ENCODE results near the gene KLHL9.
A peak's percentile ranks its signal among the peaks of the same experiment; 100 is the strongest.

KLHL9 gene

DNA sequence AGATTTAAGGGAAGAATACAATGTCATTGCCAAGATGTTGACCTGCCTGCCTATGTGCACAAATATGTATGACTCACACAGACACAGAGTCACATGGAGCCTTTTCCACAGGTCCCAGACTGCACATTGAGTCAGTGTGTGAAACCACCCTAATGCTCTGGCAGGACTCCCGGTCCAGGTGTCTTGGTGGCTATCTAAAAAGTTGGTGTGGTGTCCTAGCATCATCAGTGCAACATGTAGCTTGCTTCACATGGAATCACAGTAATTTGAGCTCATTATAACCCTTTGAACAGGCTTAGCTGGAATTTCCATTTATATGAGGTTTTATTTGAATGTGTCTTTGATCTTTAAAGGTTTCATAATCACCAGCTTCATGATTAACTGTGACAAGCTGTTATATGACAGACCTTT, 40.8 kb downstream of the KLHL9 start:
- H3K27ac ChIP-seq, result no peak overlapping the region
- TF ChIP-seq, protein P1, sequence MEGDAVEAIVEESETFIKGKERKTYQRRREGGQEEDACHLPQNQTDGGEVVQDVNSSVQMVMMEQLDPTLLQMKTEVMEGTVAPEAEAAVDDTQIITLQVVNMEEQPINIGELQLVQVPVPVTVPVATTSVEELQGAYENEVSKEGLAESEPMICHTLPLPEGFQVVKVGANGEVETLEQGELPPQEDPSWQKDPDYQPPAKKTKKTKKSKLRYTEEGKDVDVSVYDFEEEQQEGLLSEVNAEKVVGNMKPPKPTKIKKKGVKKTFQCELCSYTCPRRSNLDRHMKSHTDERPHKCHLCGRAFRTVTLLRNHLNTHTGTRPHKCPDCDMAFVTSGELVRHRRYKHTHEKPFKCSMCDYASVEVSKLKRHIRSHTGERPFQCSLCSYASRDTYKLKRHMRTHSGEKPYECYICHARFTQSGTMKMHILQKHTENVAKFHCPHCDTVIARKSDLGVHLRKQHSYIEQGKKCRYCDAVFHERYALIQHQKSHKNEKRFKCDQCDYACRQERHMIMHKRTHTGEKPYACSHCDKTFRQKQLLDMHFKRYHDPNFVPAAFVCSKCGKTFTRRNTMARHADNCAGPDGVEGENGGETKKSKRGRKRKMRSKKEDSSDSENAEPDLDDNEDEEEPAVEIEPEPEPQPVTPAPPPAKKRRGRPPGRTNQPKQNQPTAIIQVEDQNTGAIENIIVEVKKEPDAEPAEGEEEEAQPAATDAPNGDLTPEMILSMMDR (IDR thresholded peaks at IDR 0.05), result no peak
- H3K9me3 ChIP-seq, result no peaks in the 10 kb centered on the region
- no peaks in the 10 kb centered on the region for H3K36me3 ChIP-seq
- no peak overlapping the region for H3K4me3 ChIP-seq (ENCODE audit: low read depth in 1 of 2, low read length in 1 of 2)
- peaks cover 12 to 16% of the 10 kb centered on the region in 2 experiments for H3K4me1 ChIP-seq (ENCODE audit: control insufficient read depth in 1 of 2, insufficient read depth in 1 of 2, low read depth in 1 of 2, low read length in 1 of 2)
- H3K27me3 ChIP-seq, result peaks cover 7% of the 10 kb centered on the region

DNA sequence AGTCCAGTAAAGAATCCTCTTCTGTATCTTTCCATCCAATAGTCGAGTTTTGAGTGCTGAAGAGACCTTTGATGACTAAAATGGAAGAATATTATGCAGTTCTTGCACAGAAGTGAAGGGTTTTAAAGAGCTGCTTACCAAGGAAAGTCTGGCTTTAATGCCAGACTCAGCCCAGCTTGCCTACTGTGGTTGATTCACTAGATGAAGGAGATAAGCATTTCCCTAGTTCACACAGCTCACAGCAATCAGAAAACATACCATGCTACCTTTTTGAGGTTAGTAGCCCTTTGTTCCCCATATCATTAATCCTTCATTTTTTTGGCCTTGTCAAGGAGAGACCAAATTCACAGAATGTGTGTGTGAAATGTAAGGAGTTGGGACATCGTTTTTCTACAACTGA, 45.4 kb downstream of the KLHL9 start:
- Histone ChIP-seq H3K4me3 (ENCODE audit: low read depth in 1 of 2, low read length in 1 of 2) (no peak overlapping the region), H3K36me3 (no peaks in the 10 kb centered on the region), H3K27ac (no peak overlapping the region), H3K27me3 (peaks cover 7% of the 10 kb centered on the region), H3K4me1 (ENCODE audit: control insufficient read depth in 1 of 2, insufficient read depth in 1 of 2, low read depth in 1 of 2, low read length in 1 of 2) (peaks cover 26 to 31% of the 10 kb centered on the region in 2 experiments), H3K9me3 (no peaks in the 10 kb centered on the region)
- TF ChIP-seq, protein P1 (IDR thresholded peaks at IDR 0.05), result no peak

DNA sequence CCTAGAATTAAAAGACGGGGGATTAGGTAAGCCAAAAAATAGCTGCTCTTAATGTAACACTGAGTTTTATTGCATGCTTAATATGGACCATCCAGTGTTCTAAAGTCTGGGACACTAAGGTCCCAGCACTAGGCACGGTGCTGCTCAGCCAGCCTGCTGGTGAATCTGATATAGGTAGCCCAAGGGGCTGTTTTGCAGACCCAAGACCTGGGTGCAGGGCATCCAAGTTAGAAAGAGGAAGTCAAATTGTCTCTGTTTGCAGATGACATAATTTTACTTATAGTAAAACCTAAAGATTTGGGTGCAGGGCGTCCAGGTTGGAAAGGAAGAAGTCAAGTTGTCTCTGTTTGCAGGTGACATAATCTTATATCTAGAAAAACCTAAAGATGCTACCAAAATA, 47.9 kb downstream of the KLHL9 start:
- Histone ChIP-seq H3K27me3 (no peaks in the 10 kb centered on the region), H3K27ac (peak overlapping the region; percentile 72), H3K9me3 (no peaks in the 10 kb centered on the region), H3K4me1 (ENCODE audit: control insufficient read depth in 1 of 2, insufficient read depth in 1 of 2, low read depth in 1 of 2, low read length in 1 of 2) (peaks cover 25 to 28% of the 10 kb centered on the region in 2 experiments), H3K36me3 (no peaks in the 10 kb centered on the region), H3K4me3 (ENCODE audit: low read depth in 1 of 2, low read length in 1 of 2) (peak overlapping the region in 1 of 2 experiments; percentile 39)
- TF ChIP-seq, protein P1 (IDR thresholded peaks at IDR 0.05), result no peak

DNA sequence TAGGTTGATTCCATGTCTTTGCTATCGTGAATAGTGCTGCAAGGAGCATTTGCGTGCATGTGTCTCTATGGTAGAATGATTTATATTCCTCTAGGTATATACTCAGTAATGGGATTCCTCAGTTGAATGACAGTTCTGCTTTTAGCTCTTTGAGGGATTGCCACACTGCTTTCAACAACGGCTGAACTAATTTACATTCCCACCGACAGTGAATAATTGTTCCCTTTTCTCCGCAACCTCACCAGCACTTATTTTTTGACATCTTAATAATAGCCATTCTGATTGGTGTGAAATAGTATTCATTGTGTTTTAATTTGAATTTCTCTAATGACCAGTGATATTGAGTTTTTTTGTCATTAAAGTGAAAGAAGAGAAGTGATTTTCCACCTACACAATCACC, 48.5 kb downstream of the KLHL9 start:
- no peaks in the 10 kb centered on the region for H3K27me3 ChIP-seq
- H3K4me1 ChIP-seq (ENCODE audit: control insufficient read depth in 1 of 2, insufficient read depth in 1 of 2, low read depth in 1 of 2, low read length in 1 of 2), result peaks cover 26 to 30% of the 10 kb centered on the region in 2 experiments
- TF ChIP-seq, protein P1 (IDR thresholded peaks at IDR 0.05), result no peak
- H3K4me3 ChIP-seq (ENCODE audit: low read depth in 1 of 2, low read length in 1 of 2), result peak overlapping the region in 1 of 2 experiments; percentile 39
- peak overlapping the region; percentile 72 for H3K27ac ChIP-seq
- H3K36me3 ChIP-seq, result no peaks in the 10 kb centered on the region
- no peaks in the 10 kb centered on the region for H3K9me3 ChIP-seq

DNA sequence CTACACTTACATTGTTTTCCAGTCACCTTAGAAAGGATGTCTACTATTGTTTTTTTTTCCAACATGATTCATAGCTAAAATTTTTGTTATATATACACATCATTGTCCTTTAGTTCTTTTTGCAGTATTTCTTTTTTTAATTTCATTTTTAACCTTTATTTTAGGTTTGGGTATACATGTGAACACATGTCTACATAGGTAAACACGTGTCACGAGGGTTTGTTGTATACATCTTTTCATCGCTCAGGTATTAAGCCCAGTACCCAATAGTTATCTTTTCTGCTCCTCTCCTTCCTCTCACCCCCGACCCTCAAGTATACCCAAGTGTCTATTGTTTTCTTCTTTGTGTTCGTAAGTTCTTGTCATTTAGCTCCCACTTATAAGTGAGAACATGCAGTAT, 49.1 kb downstream of the KLHL9 start:
- no peaks in the 10 kb centered on the region for H3K9me3 ChIP-seq
- H3K4me3 ChIP-seq (ENCODE audit: low read depth in 1 of 2, low read length in 1 of 2), result no peak overlapping the region
- H3K27ac ChIP-seq, result peak overlapping the region; percentile 72
- no peaks in the 10 kb centered on the region for H3K36me3 ChIP-seq
- TF ChIP-seq, protein P1 (IDR thresholded peaks at IDR 0.05), result no peak
- peaks cover 32 to 35% of the 10 kb centered on the region in 2 experiments for H3K4me1 ChIP-seq (ENCODE audit: control insufficient read depth in 1 of 2, insufficient read depth in 1 of 2, low read depth in 1 of 2, low read length in 1 of 2)
- H3K27me3 ChIP-seq, result no peaks in the 10 kb centered on the region

DNA sequence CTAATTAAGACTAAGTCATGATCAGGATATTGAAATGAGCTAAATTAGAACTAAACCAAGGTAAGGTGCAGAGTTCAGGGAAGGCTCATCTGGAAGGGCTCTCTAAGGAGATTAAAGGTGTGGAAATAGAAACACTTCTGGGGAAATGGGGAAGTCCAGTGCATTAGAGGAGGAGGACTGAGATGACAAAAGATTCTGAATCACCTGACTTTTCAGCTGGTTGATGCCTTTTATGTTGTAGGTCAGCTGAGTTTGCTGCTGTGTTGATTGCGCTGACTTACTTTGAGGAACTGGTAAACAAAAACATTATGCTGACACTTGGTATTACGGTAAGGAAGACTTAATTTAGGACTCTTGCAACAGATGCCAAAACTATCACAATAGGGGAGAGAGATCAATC, 53.9 kb downstream of the KLHL9 start:
- H3K4me1 ChIP-seq (ENCODE audit: control insufficient read depth in 1 of 2, insufficient read depth in 1 of 2, low read depth in 1 of 2, low read length in 1 of 2), result peaks cover 8 to 9% of the 10 kb centered on the region in 2 experiments
- TF ChIP-seq, protein P1 (IDR thresholded peaks at IDR 0.05), result no peak
- no peaks in the 10 kb centered on the region for H3K27me3 ChIP-seq
- H3K36me3 ChIP-seq, result no peaks in the 10 kb centered on the region
- no peaks in the 10 kb centered on the region for H3K9me3 ChIP-seq
- no peak overlapping the region for H3K4me3 ChIP-seq (ENCODE audit: low read depth in 1 of 2, low read length in 1 of 2)
- no peak overlapping the region for H3K27ac ChIP-seq
